GM21447 (cell line): ENCODE results near the gene DISP3.

Source experiments
- ATAC-seq: cut with Tn5 transposase; IDR thresholded peaks from one replicate; pipeline ENCODE4 v1.9.1; 2021; ENCODE audit not compliant: unreplicated experiment

DISP3 gene

GRCh38 chr1:11525516-11525915 lies 46.6 kb downstream of the DISP3 start:
- no peak for ATAC-seq

GRCh38 chr1:11526071-11526895 lies 47.3 kb downstream of the DISP3 start:
- no peak for ATAC-seq

GRCh38 chr1:11527541-11528452 lies 48.8 kb downstream of the DISP3 start:
- ATAC-seq: no peak

- no peak for ATAC-seq
These were observed 49.8 kb downstream of the DISP3 start for GRCh38 chr1:11528611-11529261.

- no peak for ATAC-seq
These were observed 50.4 kb downstream of the DISP3 start for GRCh38 chr1:11529330-11529729.

- no peak for ATAC-seq
These were observed 51.1 kb downstream of the DISP3 start for GRCh38 chr1:11529763-11530730.

- ATAC-seq: no peak
These were observed 51.9 kb downstream of the DISP3 start for GRCh38 chr1:11530731-11531311.

GRCh38 chr1:11531314-11531870 lies 52.4 kb downstream of the DISP3 start:
- ATAC-seq: no peak

GRCh38 chr1:11531943-11532342 lies 53.0 kb downstream of the DISP3 start:
- no peak for ATAC-seq

- ATAC-seq: no peak
These were observed 55.1 kb downstream of the DISP3 start for GRCh38 chr1:11533790-11534787.

- ATAC-seq: no peak
These were observed 55.9 kb downstream of the DISP3 start for GRCh38 chr1:11534846-11535245.

GRCh38 chr1:11535316-11535715 lies 56.4 kb downstream of the DISP3 start:
- no peak for ATAC-seq

GRCh38 chr1:11535761-11536572 lies 57.0 kb downstream of the DISP3 start:
- no peak for ATAC-seq

GRCh38 chr1:11536573-11537379 lies 57.8 kb downstream of the DISP3 start:
- no peak for ATAC-seq

GRCh38 chr1:11537380-11537764 lies 58.4 kb downstream of the DISP3 start:
- no peak for ATAC-seq

GRCh38 chr1:11537854-11538591 lies 59.1 kb downstream of the DISP3 start:
- no peak for ATAC-seq
